NCI-H187 treated with DMSO at 0.1 percent for 48 hours (cell line): ENCODE data around the gene CACNA2D4.

Experiments used
- DNase-seq: peaks from one replicate; lab custom pipeline; 2025; lab: John Stamatoyannopoulos, UW

The CACNA2D4 gene

GRCh38 chr12:1933342-1934051 is 15.0 kb upstream of the CACNA2D4 start:
- no peak for DNase-seq

GRCh38 chr12:1932264-1932777 is 13.9 kb upstream of the CACNA2D4 start:
- DNase-seq: no peak

- no peak for DNase-seq
These were observed 13.2 kb upstream of the CACNA2D4 start for GRCh38 chr12:1931642-1932041.

DNA sequence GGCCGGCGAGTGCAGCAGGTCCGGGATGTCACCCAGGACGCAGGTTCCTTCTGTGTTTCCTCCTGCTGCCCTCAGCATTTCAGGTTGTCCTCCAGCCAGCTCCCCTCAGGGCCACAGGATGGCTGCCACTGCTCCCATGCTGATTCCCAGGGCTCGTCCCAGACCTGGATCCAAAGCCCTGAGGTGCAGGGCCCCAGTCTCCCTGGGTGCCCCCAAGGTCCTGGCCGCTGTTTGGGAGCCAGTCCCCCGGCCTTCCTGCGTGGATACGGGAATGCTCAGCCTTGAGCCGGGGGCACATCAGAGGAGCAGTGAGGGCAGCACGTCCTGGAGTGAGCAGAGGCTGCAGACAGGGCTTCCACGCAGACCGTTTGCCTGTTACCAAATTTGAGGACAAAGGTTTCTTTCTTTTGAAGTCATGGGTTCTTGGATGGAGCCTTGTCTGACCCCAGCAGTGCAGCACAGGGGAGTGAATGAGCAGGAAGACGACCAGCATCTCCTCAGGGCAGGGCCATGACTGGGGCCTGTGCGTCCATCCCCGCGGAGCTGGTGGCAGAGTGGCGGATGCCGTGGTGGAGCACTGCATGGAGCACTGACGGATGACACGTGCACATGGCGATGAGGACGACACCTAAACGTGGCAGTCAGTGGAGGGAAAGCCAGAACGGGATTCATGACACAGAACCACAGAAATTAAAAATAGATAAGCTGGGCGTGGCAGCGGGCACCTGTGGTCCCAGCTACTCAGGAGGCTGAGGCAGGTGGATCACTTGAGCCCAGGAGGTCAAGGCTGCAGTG is 12.5 kb upstream of the CACNA2D4 start:
- no peak for DNase-seq

- DNase-seq: no peak
These were observed 11.7 kb upstream of the CACNA2D4 start for GRCh38 chr12:1929985-1930802.

DNA sequence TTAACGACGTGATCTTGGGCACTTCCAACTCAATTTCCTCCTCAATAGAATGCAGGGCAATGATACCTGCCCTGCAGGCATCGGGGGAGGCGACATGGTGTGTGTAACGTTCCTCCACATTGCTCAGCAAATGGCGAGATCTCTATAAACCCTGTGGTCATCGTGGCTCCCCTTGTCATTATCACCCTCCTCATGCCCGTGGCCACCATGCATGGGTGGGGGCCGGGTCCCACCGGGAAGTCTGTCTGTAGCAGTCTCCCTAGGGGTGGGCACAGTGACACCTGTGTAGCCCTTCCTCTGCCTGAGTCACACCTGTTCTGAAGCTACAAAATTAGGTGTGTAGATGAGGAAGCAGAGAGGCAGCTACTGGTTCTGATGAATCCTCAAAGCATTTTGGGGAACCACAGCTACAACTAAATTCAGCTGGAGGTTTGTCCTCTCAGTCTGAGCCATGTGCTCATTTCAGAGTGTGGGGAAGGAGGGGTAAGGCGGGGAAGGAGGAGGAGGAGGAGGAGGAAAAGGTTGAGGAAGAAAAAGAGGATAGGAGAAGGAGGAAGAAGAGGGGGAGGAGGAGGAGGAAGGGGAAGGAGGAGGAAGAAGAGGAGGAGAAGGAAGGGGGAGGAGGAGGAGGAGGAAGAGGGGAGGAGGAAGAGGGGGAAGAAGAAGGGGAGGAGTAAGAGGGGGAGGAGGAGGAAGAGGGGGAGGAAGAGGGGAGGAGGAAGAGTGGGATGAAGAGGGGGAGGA is 11.0 kb upstream of the CACNA2D4 start:
- no peak for DNase-seq

DNA sequence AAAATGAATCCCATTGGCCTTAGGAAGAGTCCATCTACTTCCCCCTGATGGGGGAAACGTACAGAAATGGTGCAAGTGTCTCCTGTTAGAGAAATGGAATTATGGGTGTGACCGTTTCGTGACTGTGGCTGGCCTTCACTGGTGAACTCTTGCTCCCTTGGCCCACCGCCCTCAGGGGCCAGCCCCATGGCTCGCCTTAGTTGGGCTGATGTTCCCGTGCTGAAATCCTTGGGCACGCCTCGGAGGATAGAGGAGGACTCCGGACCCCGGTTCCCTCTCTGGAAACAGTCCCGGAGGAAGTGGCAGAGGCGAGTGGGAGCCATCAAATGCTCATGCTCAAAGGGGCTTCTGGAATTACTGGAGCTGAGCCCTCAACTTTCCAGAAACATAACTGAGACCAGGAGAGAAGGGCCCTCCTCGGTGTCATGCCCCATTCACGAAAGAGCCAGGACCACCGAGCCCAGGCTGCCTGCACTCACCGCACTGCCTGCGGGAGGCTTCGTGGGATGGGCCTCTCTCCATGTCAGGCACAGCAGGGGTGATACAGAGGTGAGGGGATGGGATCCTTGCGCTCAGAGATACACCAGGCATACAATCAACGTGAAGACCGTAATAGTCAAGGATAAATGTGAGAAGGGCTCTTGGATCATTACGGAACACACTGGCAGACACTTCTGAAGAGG is 10.1 kb upstream of the CACNA2D4 start:
- no peak for DNase-seq

DNA sequence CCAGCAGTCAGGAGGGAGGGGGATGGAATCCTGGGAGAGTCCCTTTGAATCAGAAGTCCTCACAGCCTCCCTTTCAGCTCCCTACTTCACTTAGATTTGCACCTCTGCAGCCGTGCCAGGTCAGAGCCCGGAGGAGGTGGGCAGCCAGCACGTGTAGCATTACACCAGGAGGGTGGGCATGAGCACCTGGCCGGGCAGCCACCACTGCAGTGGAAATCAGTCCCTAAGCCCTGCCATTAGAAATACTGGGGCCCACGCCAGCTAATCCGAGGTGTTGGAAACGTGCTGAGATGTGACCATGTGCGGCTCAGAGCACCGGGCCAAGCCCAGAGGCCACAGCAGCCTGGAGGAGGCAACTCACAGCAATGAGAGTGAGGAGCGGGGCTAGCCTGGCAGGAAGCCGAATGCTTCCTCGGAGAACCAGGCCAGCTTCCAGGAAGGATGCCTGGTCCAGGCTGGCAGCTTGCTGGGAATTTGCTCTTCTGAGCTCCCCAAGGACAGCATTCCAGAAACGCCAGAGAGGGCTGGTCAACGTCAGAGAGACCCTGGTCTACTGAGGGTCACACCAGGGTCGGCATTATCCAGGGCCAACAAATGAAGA is 9.4 kb upstream of the CACNA2D4 start:
- no peak for DNase-seq

DNA sequence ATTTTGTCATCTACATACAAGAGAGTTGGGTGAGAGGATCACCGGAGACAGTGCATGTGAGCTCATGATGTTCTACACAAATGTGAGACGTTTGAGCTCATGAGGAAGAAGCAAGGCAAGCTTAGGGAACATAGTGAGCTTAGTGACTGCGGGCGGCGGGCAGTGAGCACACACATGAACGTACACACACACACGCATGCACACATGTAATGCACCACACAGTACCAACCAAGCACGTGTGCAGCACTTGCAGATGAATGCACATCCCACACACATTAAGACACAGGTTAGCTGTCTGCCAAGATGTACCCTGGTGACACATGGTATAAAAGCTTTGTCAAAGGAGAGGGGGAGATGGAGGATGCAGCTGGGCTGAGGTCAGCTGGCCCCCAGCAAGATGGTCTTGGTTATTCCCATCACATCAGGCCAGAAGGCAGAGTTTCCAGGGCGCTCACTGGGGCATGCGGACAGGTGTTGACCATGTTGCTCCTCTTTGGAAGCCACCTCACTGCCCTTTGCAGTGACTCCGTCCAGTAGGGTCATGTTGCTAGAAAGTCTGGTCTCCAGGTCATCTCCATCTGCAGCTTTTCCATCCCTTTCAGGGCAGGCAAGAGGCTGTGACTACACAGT is 8.7 kb upstream of the CACNA2D4 start:
- DNase-seq: no peak

GRCh38 chr12:1926251-1926657 is 7.8 kb upstream of the CACNA2D4 start:
- DNase-seq: no peak

- DNase-seq: no peak
These were observed 7.2 kb upstream of the CACNA2D4 start for GRCh38 chr12:1925684-1926006.

DNA sequence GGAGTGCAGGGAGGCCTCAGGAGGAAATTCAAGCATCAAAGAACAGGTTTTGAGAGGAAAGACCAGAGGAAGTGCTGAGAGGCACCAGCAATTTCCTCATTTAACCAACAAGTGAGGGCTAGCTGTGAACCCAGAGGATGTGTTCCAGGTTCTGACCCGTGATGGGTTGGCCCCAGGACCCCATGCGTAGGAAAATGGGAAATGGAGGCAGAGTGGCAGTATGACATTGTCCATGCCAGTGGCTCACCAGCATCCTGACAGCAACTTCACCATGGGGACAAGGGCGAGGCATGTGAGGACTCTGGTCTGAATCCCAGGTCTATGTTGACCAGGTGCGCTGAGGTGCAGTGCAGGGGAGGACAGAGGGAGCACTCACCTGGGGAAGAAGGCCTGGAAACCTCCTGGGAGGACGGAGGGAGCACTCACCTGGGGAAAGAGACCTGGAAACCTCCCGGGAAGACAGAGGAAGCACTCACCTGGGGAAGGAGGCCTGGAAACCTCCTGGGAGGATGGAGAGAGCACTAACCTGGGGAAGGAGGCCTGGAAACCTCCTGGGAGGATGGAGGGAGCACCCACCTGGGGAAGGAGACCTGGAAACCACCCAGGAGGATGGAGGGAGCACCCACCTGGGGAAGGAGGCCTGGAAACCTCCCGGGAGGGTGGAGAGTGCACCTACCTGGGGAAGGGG is 6.7 kb upstream of the CACNA2D4 start:
- no peak for DNase-seq

DNA sequence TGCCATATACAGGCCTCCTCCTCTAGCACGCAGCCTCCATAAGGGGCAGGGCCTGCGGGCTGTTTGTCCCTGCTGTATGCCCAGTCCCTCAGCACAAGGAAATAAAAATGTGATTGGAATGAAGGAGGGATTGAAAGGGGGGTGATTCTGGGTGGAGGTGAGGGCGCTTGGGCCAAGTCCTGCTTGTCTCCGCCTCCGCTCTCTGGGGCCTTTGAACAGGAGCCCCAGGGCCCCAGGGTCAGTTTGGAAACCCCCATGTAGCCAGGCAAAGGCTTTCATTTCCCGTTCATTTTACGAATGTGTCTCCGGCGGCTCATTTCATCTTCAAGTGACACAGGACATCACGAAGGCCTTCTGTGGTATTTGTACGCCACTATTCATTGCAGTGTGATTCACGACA is 4.5 kb upstream of the CACNA2D4 start:
- DNase-seq: no peak

DNA sequence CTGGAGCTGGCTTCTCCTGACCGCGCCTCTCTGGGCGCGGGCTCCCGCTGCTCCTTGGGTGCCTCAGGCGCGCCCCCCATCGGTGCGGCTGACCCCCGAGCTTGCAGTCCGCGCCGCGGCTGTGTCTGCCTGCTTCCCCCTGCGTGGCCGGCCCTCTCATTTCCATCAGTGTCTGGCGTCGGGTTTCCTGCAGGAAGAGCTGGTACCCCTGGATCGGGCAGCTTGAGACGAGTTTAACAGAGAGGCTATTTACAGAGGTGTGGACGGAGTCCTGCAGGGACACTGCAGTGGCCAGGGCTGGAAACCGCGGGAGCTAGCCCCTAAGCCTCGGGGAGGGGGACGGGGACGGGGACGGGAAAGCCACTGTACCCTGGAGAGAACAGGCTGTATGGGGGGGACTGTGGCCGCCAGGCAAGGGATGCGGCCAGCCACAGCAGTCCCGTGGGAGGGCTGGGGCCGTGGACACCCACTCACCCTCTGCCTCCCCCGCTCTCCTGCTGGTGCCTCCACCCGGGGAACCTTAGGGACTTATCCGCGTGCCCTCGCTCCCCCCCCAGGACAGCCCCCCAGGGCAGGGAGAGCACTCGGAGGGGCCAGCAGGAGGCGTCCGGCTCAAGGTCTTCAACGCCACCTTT is 3.7 kb upstream of the CACNA2D4 start:
- DNase-seq: no peak

DNA sequence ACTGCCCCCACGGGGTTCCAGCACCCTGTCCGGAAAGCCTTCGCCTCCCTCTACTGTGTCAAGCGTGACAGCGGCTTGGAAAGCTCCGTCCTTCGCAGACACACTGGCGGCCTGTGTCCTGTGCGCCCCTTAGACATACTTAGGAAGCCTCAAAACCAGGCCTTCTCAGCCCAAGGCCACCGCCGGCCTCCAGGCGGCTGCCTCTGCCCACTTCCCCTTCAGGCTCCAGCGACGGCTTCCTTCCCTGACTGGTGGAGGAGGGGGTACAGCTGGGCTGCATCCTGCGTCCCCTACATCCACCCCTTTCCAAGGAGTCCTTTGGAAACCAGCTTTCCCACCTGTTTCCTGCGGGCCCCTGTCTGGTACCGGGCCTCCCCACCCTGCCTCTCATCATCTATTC is 2.5 kb upstream of the CACNA2D4 start:
- no peak for DNase-seq

DNA sequence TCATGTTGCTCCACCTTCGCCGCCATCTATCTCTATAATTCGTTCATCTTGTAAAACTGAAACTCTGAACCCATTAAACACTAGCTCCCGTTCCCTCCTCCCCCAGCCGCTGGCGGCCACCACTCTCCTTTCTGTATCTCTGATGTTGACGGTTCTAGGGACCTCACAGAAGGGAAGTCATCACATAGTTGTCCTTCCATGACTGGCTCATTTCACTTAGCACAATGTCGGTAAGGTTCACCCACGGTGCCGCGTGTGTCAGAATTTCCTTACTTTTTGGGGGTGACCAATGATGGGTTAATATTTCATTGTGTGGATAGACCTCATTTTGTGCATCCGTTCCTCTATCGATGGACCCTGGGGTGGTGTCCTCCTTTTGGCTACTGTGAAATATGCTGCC is 2.0 kb upstream of the CACNA2D4 start:
- no peak for DNase-seq

GRCh38 chr12:1919763-1920162 is 1.3 kb upstream of the CACNA2D4 start:
- DNase-seq: no peak

GRCh38 chr12:1919284-1919683 is 832 bp upstream of the CACNA2D4 start:
- DNase-seq: no peak

DNA sequence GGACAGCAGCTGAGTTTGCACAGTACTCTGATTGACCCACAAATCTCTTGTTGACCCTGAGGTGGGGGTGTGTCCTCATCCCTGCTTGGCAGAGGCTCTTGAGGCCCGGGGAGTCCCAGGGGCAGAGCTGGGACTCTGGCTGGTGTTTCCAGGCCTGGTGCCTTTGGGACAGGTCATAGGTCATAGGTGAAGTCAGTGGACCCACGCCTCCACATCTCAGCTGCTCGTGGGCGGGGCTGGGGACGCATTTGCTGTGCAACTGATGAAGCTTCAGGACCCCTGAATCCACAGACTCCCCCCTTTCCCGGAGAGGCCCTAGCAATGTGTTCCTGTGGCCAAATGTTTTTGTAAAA is 408 bp upstream of the CACNA2D4 start:
- DNase-seq: no peak
